ENCODE measurements around the gene ARHGEF9. TPM values are rescaled to one million over a fixed set of nuclear protein-coding genes. Genes with fewer than 3 reads are reported as not detected.

Gene ARHGEF9
- total and polyA plus RNA-seq, 4 experiments from 2014 or later, result 4.4 to 27.4 (median 13.9) TPM

- Mint-ChIP-seq H3K9me3 (no peaks in the 10 kb centered on the region), H3K4me3 (no peak overlapping the region), H3K4me1 (peaks cover 5 to 17% (median 9%) of the 10 kb centered on the region in 4 donors), H3K27ac (peak overlapping the region in 1 of 7 donors; percentile 3), H3K36me3 (no peaks in the 10 kb centered on the region), H3K27me3 (no peaks in the 10 kb centered on the region)
- Histone ChIP-seq H3K36me3 (ENCODE audit: insufficient read depth, low read length) (no peaks in the 10 kb centered on the region), H3K27me3 (ENCODE audit: insufficient read depth, low read length) (no peaks in the 10 kb centered on the region), H3K27ac (ENCODE audit: low read depth, low read length) (no peak overlapping the region), H3K9me3 (ENCODE audit: control insufficient read depth in 1 of 2, low read length in 2 of 2) (no peaks in the 10 kb centered on the region), H3K4me1 (ENCODE audit: insufficient read depth, low read length) (peaks cover 8% of the 10 kb centered on the region), H3K4me3 (ENCODE audit: low read length in 2 of 2) (no peak overlapping the region)
- intact Hi-C loops (cut with micrococcal nuclease), result no loop called here
- ChIA-PET POLR2A (ENCODE audit: partially characterized antibody) (no interaction called here), CTCF (ENCODE audit: partially characterized antibody) (interaction anchor here (1.3 kb wide), 1 partner anchor 24 kb away, joined by 3 read pairs; no protein-coding TSS in a partner anchor)
- DNase-seq, result no peak
These were observed 46.3 kb downstream of the ARHGEF9 start for GRCh38 chrX:63738696-63739095.

- DNase-seq, result no peak
- no peak overlapping the region for H3K4me3 ChIP-seq (ENCODE audit: low read length in 2 of 2)
- Mint-ChIP-seq H3K27me3 (no peaks in the 10 kb centered on the region), H3K36me3 (no peaks in the 10 kb centered on the region), H3K9me3 (no peaks in the 10 kb centered on the region), H3K4me1 (peaks cover 5 to 15% (median 9%) of the 10 kb centered on the region in 4 donors), H3K4me3 (no peak overlapping the region), H3K27ac (no peak overlapping the region)
- POLR2A ChIA-PET (ENCODE audit: partially characterized antibody), result no interaction called here
- CTCF ChIA-PET (ENCODE audit: partially characterized antibody), result no interaction called here
- intact Hi-C loops (cut with micrococcal nuclease), result no loop called here
- H3K36me3 ChIP-seq (ENCODE audit: insufficient read depth, low read length), result no peaks in the 10 kb centered on the region
- peaks cover 8% of the 10 kb centered on the region for H3K4me1 ChIP-seq (ENCODE audit: insufficient read depth, low read length)
- H3K9me3 ChIP-seq (ENCODE audit: control insufficient read depth in 1 of 2, low read length in 2 of 2), result no peaks in the 10 kb centered on the region
- no peaks in the 10 kb centered on the region for H3K27me3 ChIP-seq (ENCODE audit: insufficient read depth, low read length)
- H3K27ac ChIP-seq (ENCODE audit: low read depth, low read length), result no peak overlapping the region
These were observed 47.7 kb downstream of the ARHGEF9 start for GRCh38 chrX:63737131-63737921.

- H3K4me1 ChIP-seq (ENCODE audit: insufficient read depth, low read length), result peaks cover 8% of the 10 kb centered on the region
- no peaks in the 10 kb centered on the region for H3K9me3 ChIP-seq (ENCODE audit: control insufficient read depth in 1 of 2, low read length in 2 of 2)
- no peak for DNase-seq
- H3K4me1 Mint-ChIP-seq, result peaks cover 3 to 9% (median 6%) of the 10 kb centered on the region in 4 donors
- ChIA-PET CTCF (ENCODE audit: partially characterized antibody) (no interaction called here), POLR2A (ENCODE audit: partially characterized antibody) (no interaction called here)
- H3K9me3 Mint-ChIP-seq, result no peaks in the 10 kb centered on the region
- H3K36me3 Mint-ChIP-seq, result no peaks in the 10 kb centered on the region
- no peak overlapping the region for H3K4me3 Mint-ChIP-seq
- intact Hi-C loops (cut with micrococcal nuclease), result no loop called here
- no peaks in the 10 kb centered on the region for H3K27me3 Mint-ChIP-seq
- no peak overlapping the region for H3K27ac ChIP-seq (ENCODE audit: low read depth, low read length)
- no peaks in the 10 kb centered on the region for H3K27me3 ChIP-seq (ENCODE audit: insufficient read depth, low read length)
- no peak overlapping the region for H3K27ac Mint-ChIP-seq
- no peak overlapping the region for H3K4me3 ChIP-seq (ENCODE audit: low read length in 2 of 2)
- no peaks in the 10 kb centered on the region for H3K36me3 ChIP-seq (ENCODE audit: insufficient read depth, low read length)
These were observed 49.1 kb downstream of the ARHGEF9 start for GRCh38 chrX:63735882-63736281.

GRCh38 chrX:63720293-63720692 is 64.7 kb downstream of the ARHGEF9 start:
- no peaks in the 10 kb centered on the region for H3K27me3 Mint-ChIP-seq
- intact Hi-C loops (cut with micrococcal nuclease), result no loop called here
- no peak overlapping the region for H3K27ac Mint-ChIP-seq
- H3K27me3 ChIP-seq (ENCODE audit: insufficient read depth, low read length), result no peaks in the 10 kb centered on the region
- peaks cover 0 to 2% (median under 1%) of the 10 kb centered on the region in 4 donors for H3K4me1 Mint-ChIP-seq
- H3K9me3 Mint-ChIP-seq, result no peaks in the 10 kb centered on the region
- POLR2A ChIA-PET (ENCODE audit: partially characterized antibody), result no interaction called here
- CTCF ChIA-PET (ENCODE audit: partially characterized antibody), result no interaction called here
- no peaks in the 10 kb centered on the region for H3K9me3 ChIP-seq (ENCODE audit: control insufficient read depth in 1 of 2, low read length in 2 of 2)
- no peaks in the 10 kb centered on the region for H3K36me3 ChIP-seq (ENCODE audit: insufficient read depth, low read length)
- H3K36me3 Mint-ChIP-seq, result peaks cover 33 to 36% of the 10 kb centered on the region in 2 donors
- no peak overlapping the region for H3K4me3 Mint-ChIP-seq
- no peak for DNase-seq
- H3K4me3 ChIP-seq (ENCODE audit: low read length in 2 of 2), result no peak overlapping the region
- H3K4me1 ChIP-seq (ENCODE audit: insufficient read depth, low read length), result no peaks in the 10 kb centered on the region
- H3K27ac ChIP-seq (ENCODE audit: low read depth, low read length), result no peak overlapping the region

GRCh38 chrX:63719633-63720032 is 65.4 kb downstream of the ARHGEF9 start:
- peaks cover 33 to 36% of the 10 kb centered on the region in 2 donors for H3K36me3 Mint-ChIP-seq
- POLR2A ChIA-PET (ENCODE audit: partially characterized antibody), result no interaction called here
- H3K27ac ChIP-seq (ENCODE audit: low read depth, low read length), result no peak overlapping the region
- H3K4me1 ChIP-seq (ENCODE audit: insufficient read depth, low read length), result no peaks in the 10 kb centered on the region
- peaks cover 0 to 2% (median under 1%) of the 10 kb centered on the region in 4 donors for H3K4me1 Mint-ChIP-seq
- no peaks in the 10 kb centered on the region for H3K27me3 Mint-ChIP-seq
- H3K9me3 Mint-ChIP-seq, result no peaks in the 10 kb centered on the region
- H3K4me3 Mint-ChIP-seq, result no peak overlapping the region
- DNase-seq, result no peak
- CTCF ChIA-PET (ENCODE audit: partially characterized antibody), result no interaction called here
- intact Hi-C loops (cut with micrococcal nuclease), result no loop called here
- no peaks in the 10 kb centered on the region for H3K27me3 ChIP-seq (ENCODE audit: insufficient read depth, low read length)
- H3K9me3 ChIP-seq (ENCODE audit: control insufficient read depth in 1 of 2, low read length in 2 of 2), result no peaks in the 10 kb centered on the region
- no peaks in the 10 kb centered on the region for H3K36me3 ChIP-seq (ENCODE audit: insufficient read depth, low read length)
- H3K4me3 ChIP-seq (ENCODE audit: low read length in 2 of 2), result no peak overlapping the region
- H3K27ac Mint-ChIP-seq, result no peak overlapping the region

- Mint-ChIP-seq H3K36me3 (peaks cover 39 to 40% of the 10 kb centered on the region in 2 donors), H3K27ac (no peak overlapping the region), H3K4me1 (peaks cover 0 to 1% (median under 1%) of the 10 kb centered on the region in 4 donors), H3K4me3 (no peak overlapping the region), H3K9me3 (no peaks in the 10 kb centered on the region), H3K27me3 (no peaks in the 10 kb centered on the region)
- H3K4me3 ChIP-seq (ENCODE audit: low read length in 2 of 2), result no peak overlapping the region
- no peaks in the 10 kb centered on the region for H3K9me3 ChIP-seq (ENCODE audit: control insufficient read depth in 1 of 2, low read length in 2 of 2)
- H3K4me1 ChIP-seq (ENCODE audit: insufficient read depth, low read length), result no peaks in the 10 kb centered on the region
- H3K27ac ChIP-seq (ENCODE audit: low read depth, low read length), result no peak overlapping the region
- intact Hi-C loops (cut with micrococcal nuclease), result no loop called here
- H3K36me3 ChIP-seq (ENCODE audit: insufficient read depth, low read length), result no peaks in the 10 kb centered on the region
- DNase-seq, result no peak
- no peaks in the 10 kb centered on the region for H3K27me3 ChIP-seq (ENCODE audit: insufficient read depth, low read length)
- POLR2A ChIA-PET (ENCODE audit: partially characterized antibody), result no interaction called here
- CTCF ChIA-PET (ENCODE audit: partially characterized antibody), result no interaction called here
These were observed 66.9 kb downstream of the ARHGEF9 start for GRCh38 chrX:63718010-63718694.

- peaks cover 26 to 34% of the 10 kb centered on the region in 2 donors for H3K36me3 Mint-ChIP-seq
These were observed 71.5 kb downstream of the ARHGEF9 start for GRCh38 chrX:63713526-63713925.

More at GRCh38 chrX:63713526-63713925, 71.5 kb downstream of the ARHGEF9 start:
- H3K27me3 ChIP-seq (ENCODE audit: insufficient read depth, low read length), result no peaks in the 10 kb centered on the region
- Mint-ChIP-seq H3K27ac (no peak overlapping the region), H3K4me1 (peaks cover 0 to 3% (median 1%) of the 10 kb centered on the region in 4 donors), H3K27me3 (no peaks in the 10 kb centered on the region), H3K9me3 (no peaks in the 10 kb centered on the region), H3K4me3 (no peak overlapping the region)
- no peak overlapping the region for H3K4me3 ChIP-seq (ENCODE audit: low read length in 2 of 2)
- ChIA-PET CTCF (ENCODE audit: partially characterized antibody) (interaction anchor here (1.2 kb wide), 1 partner anchor 48 kb away, joined by 3 read pairs; no protein-coding TSS in a partner anchor), POLR2A (ENCODE audit: partially characterized antibody) (no interaction called here)
- intact Hi-C loops (cut with micrococcal nuclease), result no loop called here
- no peaks in the 10 kb centered on the region for H3K4me1 ChIP-seq (ENCODE audit: insufficient read depth, low read length)
- H3K9me3 ChIP-seq (ENCODE audit: control insufficient read depth in 1 of 2, low read length in 2 of 2), result no peaks in the 10 kb centered on the region
- DNase-seq, result no peak
- H3K27ac ChIP-seq (ENCODE audit: low read depth, low read length), result no peak overlapping the region
- no peaks in the 10 kb centered on the region for H3K36me3 ChIP-seq (ENCODE audit: insufficient read depth, low read length)
